CD4-positive, alpha-beta T cell treated with Interleukin-10 for 1 hour (primary cell): Measurements from ENCODE around the gene SEMA5A.

Experiments
- DNase-seq: peaks from one replicate; pipeline ENCODE4 v3.0.0-alpha.2; 2020

SEMA5A gene

GRCh38 chr5:9046756-9047481 is 499.0 kb downstream of the SEMA5A start:
- no peak for DNase-seq

- DNase-seq: no peak
Measured at GRCh38 chr5:9045946-9046345, 499.9 kb downstream of the SEMA5A start.

- no peak for DNase-seq
Measured at GRCh38 chr5:9042241-9042640, 503.6 kb downstream of the SEMA5A start.

- DNase-seq: no peak
Measured at GRCh38 chr5:9040475-9040874, 505.4 kb downstream of the SEMA5A start.

- no peak for DNase-seq
Measured at GRCh38 chr5:9037048-9037447, 508.8 kb downstream of the SEMA5A start.

- no peak for DNase-seq
Measured at GRCh38 chr5:9035346-9035745, 510.5 kb downstream of the SEMA5A start.

- no peak for DNase-seq
Measured at GRCh38 chr5:9034649-9035048, 511.2 kb downstream of the SEMA5A start.

- no peak for DNase-seq
Measured at GRCh38 chr5:9033524-9033923, 512.4 kb downstream of the SEMA5A start.

GRCh38 chr5:9025942-9026341 is 519.9 kb downstream of the SEMA5A start:
- DNase-seq: no peak

- DNase-seq: no peak
Measured at GRCh38 chr5:9020996-9021395, 524.9 kb downstream of the SEMA5A start.

- DNase-seq: no peak
Measured at GRCh38 chr5:9015937-9016270, 530.0 kb downstream of the SEMA5A start.

- no peak for DNase-seq
Measured at GRCh38 chr5:9015260-9015936, 530.5 kb downstream of the SEMA5A start.

- no peak for DNase-seq
Measured at GRCh38 chr5:9013147-9013546, 532.7 kb downstream of the SEMA5A start.

GRCh38 chr5:9009931-9010651 is 535.8 kb downstream of the SEMA5A start:
- DNase-seq: no peak

GRCh38 chr5:8997542-8998070 is 548.3 kb downstream of the SEMA5A start:
- no peak for DNase-seq

- no peak for DNase-seq
Measured at GRCh38 chr5:8993031-8993430, 552.8 kb downstream of the SEMA5A start.
